HG03460 (cell line): Measurements from ENCODE around the gene RAVER1.
"Not testable (repeated sequence)": the region's sequence is repeated elsewhere in the genome, so short reads cannot be mapped to it uniquely, and the experiment has no call there.

ENCODE experiments used
- ATAC-seq: cut with Tn5 transposase; IDR thresholded peaks from one replicate; pipeline ENCODE4 v1.9.1; 2021; ENCODE audit not compliant: unreplicated experiment

The RAVER1 gene

DNA sequence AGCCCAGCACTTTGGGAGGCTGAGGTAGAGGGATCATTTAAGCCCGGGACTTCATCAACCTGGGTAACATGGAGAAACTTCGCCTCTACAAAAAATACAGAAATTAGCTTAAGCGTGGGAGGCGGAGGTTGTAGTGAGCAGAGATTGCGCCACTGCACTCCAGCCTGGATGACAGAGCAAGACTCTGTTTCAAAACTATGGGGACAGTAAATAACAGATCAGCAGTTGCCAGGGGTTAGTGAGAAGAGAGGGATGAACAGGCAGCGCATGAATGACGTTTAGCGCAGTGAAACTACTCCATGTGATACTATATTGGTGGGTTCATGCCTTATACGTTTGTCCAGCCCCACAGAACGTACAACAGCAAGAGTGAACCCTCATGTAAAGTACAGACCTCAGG lies 13.2 kb upstream of the RAVER1 start:
- ATAC-seq: no peak

DNA sequence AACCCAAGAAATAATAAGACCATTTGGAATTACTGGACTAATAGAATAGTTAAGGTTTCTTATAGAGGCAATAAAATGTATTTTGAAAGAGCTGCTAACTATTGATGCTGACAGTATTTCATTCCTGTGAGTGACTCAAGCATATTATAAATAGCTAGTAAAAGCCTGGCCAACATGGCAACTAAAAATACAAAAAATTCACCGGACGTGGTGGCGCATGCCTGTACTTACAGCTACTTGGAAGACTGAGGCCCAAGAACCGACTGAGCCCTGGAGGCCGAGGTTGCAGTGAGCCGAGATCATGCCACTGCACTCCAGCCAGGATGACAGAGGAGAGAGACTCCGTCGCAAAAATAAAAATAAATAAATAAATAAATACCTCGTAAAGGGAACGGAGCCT lies 11.5 kb upstream of the RAVER1 start:
- no peak for ATAC-seq

DNA sequence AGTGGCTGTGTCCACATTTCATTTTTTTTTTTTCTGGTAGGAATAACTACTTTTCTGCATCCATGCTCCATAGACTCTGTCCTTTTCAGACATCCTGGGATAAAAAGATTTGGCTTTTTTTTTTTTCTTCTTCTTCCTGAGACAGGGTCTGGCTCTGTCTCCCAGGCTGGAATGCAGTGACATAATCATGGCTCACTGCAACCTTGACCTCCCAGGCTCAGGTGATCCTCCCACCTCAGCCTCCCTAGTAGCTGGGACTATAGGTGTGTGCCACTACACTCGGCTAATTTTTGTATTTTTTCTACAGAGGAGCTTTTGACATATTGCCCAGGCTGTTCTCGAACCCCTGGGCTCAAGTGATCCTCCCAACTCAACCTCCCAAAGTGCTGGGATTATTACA lies 10.2 kb upstream of the RAVER1 start:
- no peak for ATAC-seq

DNA sequence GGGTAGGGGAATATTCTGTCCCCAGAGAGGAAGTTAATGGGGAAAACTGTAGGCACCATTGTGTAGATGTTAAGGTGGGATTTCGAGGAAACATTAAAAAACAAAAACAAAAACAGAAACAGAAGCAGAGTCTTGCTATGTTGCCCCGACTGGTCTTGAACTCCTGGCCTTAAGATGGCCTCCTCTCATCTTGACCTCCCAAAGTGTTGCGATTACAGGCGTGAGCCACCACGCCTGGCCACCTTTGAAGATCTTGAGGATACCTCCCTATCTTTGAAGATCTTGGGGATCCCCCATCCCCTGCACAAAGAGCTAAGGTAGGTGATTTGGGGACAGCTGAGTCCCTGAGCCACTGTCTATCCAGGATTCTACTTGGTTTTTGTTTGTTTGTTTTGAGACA lies 6.6 kb upstream of the RAVER1 start:
- no peak for ATAC-seq

DNA sequence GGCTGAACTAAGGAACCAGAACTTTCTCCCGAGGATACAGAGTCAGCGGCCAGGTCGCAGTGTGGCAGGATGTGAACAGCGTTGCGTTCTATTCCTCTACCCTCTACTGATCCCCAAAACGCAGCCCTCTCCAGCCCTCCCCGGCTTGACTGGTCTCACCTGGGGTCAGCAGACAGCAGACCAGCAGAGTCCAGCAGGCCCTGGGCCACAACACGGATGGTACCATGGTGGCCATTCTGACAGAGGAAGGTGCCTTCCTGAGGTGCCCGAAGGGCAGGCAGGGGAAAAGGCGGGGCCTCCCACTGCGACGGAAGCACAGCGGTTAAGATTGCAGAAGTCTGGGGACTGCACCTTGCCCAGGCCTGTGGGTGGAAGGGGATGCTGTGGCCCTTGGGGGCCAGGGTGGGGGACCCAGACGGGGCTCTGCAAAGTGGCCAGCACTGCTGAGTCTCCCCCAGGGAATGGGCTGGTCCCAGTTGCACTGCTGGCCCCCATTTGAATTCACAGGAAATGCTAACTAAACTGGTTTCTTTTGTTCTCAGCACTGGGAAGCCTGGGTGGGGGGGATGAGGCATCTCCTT lies 6.1 kb upstream of the RAVER1 start, which contains the start of gene ICAM3:
Gene ICAM3, minus strand, starts transcription at position 245 of the 581 bp plus-strand sequence. Its CDS starts 10 bp downstream, at position 235.
- no peak for ATAC-seq

DNA sequence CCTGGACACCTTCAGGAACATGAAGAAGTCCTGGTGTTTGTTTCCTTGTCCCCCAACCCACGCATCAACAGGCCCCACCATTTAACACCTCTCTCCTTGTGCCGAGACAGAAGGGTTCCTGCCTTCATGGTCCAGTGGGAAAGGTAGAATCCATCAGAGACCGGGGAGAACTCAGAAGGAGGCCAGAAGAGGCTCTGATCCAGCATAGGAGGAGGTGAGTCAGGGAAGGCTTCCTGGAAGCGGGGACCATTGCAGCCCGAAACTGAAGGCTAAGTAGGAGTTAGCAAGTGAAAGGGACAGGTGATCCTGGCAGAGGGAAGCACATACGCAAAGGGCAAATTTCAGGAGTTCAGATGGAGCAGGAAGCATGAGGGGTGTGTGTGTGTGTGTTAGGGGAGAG lies 5.6 kb upstream of the RAVER1 start:
- no peak for ATAC-seq

DNA sequence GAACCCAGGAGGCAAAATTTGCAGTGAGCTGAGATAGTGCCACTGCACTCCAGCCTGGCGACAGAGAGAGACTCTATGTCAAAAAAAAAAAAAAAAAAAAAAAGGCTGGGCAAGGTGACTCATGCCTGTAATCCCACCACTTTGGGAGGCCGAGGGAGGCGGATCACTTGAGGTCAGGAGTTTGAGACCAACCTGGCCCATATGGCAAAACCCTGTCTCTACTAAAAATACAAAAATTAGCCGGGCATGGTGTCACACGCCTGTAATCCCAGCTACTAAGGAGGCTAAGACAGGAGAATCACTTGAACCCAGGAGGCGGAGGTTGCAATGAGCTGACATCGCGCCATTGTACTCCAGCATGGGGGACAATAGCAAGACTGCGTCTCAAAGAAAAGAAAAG lies 3.4 kb upstream of the RAVER1 start:
- ATAC-seq: not testable (repeated sequence)

DNA sequence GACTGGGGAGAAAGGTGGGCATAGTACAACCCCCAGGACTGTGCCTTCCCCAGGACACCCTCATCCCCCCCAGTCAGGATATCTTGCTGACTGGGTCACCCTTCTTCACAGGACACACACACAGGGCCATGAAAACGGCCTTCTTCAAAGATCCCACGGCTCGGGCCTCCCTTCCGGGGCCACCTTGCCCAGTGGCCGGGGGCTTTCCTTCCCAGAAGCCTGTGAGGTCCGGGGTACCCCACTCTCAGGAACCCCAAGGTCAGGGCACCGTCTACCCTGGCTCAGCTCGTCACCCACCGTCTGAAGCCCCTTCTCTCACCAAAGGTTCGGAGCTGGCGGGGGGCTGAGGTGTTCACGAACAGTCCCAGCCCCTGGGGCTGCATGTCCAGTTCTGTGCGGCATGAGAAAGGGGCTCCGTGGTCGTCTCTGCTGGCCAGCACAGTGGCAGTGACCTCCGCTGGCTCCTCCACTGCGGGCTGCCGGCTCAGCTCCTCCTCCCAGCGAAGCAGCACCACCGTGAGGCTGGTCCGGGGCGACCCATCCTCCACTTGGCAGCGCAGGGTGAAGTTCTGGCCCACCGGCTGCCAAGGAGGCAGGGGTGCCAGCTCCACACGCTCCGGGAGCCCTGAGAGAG lies 2.1 kb upstream of the RAVER1 start:
- no peak for ATAC-seq

DNA sequence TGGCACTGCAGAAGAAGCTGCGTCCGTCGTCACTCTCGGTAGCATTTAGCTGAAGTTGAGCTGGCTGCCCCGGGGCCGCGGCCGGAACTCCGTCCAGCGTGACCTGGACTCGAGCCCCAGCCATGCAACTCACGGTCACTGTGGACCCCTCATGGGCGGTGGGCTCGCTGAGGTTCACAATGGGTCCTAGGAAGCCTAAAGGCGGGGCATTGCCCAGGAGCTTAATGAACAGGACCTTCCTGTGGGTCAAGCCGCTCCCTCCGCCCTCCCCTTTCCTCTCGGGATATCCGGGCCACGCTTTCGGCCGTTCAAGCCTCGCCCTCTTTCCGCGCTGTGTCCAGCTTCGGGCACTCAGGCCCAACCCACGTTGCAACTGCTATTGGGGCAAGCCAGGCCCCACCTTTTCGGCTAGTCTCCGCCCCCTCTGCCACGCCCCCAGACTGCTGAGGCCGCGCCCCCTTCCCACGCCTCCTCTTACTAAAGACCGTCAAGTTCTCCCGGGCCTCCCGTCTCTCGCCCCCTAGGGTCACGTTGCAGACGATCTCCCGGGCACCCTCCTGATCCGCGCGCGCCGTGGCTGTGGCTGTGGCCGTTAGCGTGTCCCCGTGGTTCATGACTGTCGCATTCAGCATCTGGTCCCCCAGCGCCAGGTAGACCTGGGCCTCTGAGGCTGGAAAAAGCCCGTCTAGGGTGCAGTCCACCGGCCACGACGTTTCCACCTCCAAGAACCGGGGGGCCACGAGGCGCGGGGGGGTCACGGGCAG lies 1.4 kb upstream of the RAVER1 start:
- no peak for ATAC-seq

DNA sequence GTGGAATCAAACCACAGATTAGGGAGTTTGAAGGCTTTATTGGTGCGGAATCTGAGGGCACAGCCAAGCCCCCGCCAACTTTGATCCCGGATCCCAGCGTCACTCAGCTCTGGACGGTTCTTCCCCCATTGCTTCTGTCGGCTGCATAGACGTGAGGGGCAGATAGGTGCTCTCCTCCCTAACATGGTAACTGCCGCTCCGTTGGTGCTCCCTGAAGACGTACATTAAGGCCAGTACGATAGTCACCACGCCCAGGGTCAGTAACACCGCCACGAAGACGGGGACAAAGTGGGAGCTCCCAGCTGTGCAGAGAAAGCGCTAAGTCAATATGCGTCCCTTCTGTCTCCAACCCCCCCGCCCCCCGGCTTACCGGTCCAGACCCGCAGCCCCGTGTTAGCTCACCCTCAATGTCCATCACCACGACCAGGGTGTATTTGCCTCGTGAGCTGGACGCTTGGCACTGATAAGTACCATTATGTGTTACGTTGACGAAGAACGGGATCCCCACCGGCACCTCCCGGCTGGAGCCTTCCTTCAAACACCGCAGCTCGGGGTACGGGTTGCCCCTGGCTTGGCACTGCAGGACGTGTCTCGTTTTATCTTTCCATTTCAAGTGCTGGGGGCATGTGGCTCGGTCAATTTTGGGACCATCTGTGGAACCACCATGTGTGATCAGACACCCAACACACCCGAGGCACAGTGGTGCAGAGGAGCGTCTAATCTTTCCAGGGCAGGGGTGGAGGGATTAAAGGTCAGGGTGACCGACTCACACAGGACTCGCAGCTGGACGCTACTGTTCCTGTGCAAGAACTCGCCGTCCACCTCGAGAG lies 644 bp upstream of the RAVER1 start:
- ATAC-seq: peak; percentile 8

DNA sequence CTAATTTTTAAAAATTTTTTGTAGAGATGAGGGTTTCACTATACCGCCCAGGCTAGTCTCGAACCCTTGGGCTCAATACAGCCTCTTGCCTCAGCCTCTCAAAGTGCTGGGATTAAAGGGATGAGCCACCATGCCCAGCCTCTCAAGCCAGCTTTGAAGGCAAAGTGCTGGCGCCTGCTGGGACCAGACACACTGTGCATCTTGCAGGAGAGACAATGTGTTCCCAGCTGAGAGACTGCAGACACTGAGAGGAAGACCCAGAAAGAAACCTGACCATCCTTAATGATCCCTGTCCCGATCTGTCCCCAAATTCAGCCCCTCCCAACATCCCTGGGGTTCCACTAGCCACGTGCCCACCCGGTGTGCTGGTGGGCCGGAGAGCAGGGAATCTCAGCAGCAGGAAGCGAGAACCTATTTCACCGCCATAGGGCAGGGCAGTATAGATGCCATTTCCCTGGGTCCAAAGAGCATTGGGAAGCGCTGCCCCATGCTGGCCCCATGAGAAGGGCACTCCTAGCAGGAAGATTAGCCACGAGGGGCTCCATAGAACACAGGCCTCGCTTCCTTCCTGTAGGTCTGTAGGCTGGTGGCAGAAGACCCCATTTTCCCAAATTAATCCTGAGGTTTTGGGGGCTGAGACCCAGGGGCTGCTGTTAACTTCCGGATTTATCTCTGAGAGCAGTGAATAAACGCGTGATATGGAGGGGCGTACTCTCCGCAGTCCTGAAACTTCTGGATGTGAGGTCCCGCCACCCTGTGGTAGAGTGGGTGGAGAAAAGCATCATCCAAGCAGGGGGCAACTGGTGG lies 968 bp downstream of the RAVER1 start:
- ATAC-seq: no peak

DNA sequence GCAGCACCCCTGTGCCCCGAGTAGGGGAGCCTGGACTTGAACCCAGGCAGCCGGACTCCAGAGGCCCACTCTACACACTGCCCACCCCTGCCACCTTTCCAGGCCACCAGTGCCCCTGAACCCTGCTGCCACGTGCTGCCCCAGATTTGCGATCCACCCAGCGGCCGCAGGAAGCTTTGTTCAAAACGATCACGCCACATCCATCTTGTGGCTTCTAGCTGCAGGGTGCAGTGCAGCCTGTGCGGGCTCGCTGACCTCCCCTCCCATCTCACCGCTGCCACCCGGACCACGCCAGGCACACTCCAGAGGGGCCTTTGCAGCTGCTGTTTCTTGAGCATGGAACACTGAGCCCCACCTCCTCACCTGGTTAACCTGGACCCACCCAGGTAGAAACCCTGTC lies 3.8 kb downstream of the RAVER1 start:
- ATAC-seq: no peak

DNA sequence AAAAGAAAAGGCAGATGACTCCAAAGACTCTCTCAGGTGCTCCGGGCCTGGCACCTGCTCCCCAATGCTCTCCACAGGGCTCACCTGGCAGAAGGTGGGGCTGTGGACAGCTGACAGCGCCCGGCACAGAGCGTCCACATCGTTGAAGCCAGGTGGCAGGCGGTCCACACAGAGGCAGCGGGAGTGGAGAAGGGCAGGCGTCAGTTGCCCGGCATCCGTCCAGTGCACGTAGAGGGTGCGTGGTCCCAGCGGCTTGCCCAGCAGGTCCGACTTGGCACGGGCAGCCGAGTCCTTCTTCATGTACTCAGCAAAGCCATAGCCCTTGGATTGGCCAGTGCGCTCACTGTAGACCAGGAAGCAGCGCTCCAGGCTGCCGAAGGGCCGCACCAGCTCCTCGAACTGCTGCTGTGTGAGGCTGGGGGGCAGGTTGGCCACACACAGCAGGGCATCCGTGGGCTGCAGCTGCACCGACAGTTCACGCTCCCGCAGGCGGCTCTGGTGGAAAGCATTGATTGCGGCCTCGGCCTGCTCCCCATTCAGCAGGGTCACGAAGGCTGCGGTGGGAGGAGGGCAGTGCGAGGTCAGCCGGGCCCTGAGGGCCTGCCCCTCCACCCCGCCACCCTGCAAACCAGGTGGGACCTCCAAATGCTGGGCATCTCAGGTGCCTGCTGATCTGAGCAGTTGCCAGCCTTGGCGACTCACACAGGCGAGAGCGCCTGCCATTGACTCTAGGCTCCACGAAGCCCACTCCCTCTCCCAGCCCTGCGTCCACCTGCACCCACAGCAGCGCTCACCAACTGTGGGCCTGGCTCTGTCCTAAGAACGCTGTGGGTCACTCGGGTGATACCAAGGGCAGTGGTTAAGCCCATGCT lies 4.5 kb downstream of the RAVER1 start:
- no peak for ATAC-seq

DNA sequence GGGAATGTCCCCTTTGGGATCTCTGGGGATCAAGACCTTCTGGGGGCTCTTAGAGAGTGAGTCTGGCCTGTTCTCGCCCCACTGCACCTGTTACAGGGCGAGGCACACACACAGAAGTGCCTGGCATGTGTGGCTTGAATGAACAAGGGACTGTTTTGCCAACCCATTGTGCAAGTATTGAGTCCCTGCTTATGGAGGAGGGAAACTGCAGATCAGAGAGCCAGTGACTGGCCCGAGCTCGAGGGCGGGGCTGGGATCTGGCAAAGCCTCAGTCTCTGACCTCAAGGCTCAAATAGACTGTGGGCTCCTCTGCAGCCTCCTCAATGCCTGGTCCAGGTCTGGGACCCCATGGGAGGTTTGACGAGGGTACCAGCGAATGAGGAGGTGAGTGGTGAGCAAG lies 5.5 kb downstream of the RAVER1 start:
- ATAC-seq: no peak

DNA sequence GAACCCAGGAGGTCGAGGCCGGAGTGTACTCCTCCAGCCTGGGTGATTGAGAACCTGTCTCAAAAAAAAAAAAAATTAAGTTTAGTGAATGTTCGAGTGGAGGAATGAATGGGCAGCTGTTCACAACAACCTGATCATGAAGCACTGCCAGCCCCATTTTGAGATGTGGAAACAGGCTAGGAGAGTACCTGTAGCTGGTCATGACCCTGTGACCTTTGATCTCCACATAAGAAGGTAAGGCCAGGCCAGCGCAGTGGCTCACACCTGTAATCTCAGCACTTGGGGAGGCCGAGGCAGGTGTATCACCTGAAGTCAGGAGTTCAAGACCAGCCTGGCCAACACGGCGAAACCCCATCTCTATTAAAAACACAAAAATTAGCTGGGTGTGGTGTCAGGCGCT lies 7.6 kb downstream of the RAVER1 start:
- no peak for ATAC-seq

DNA sequence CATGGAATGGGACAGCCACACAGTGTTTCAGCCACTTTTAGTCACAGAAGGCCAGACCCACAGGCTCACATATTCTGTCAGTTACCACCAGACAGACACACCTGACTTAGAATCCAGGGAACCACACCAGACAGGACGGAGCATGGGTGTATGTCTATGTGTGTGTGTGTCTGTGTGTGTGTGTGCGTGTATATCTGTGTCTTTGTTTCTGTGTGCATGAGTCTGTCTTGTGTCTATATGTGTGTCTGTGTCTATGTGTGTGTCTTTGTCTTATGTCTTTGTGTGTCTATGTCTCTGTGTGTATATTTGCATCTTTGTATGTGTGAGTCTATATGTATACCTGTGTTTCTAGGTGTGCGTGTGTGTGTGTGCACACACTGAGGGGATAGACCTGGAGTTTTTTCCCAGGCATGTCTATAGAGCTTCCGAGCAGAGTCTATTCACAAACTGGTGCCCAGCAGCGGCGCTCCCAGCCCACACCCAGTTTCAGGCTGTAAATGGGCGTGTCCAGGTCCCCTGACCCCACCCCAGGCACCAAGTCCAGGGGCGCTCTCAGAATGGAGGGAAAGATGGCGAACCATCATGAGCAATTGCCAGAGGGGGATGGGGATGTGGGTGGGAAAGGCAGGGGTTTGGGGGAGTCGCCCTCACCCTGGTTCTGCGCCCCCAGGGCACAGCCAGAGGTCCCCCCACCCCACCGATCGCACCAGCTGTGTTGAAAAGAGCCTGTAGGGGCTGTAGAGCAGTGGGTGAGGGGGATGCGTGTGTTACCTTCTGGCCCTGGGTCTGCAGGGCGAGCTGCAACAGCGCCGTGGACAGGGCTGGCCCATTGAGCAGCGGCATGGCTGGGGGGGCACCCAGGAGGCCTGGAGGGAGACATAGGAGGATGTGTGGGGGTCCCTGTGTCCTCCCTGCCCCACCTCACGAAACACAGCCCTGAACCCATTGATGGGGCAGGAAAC lies 11.2 kb downstream of the RAVER1 start:
- ATAC-seq: no peak

DNA sequence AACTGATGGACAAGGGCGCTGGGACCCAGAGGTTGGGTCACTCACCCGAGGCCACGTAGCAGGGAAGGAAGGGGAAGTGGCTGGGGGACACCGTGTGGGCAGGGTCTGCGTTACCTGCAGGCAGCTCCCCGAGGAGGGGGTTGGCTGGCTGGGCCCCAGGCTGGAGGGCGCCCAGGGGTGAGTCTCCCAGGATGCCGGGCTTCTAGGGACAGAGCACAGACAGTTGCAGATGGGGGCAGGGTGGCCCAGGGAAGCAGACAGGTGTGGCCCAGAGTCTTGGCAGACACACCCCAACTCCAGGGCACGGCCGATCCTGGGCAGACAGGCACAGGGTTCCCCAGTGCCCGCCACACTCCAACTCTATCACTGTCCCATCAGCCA lies 11.9 kb downstream of the RAVER1 start:
- no peak for ATAC-seq

DNA sequence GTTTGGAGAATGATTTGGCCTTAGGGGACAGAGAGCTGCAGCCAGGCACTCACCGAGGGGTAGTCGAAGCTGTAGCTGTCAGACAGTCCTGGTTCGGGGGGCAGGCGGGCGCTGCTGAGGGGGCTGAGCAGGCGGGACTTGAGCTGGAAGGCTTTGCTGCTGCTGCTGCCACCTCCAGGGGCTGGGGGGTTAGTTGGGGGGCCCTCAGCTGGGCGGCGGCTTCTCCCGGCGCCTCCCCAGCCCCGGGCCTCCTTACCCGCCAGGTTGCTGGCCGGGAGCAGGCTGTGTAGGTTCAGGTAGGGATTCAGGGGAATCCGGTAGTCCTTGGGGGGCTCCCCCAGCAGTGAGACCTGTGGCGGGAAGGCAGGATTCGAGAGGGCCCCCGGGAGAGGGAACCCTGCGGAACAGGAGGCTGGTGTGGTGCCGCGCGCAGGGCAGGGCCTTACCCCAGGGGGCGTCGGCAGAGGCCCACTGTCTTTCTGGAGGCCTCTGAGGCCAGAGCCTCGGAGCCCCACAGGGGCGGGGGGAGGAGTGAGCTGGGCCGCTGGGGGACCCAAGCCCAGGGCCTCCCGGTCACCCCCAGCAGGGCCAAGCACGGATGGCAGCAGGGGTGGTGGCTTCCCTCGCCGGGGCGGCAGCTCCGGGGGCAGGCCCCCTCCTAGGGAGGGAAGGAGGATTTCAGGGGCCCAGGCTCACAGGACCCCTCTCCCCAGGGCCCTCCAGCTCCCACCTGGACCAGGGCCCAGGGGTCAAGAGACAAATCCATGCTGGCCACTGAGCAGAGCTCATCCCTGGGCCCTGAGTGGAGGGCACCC lies 12.5 kb downstream of the RAVER1 start:
- no peak for ATAC-seq
